HFF-Myc (cell line): ENCODE results near the gene RGSL1.

ENCODE experiments used
- DNase-seq: peaks from one replicate; pipeline ENCODE4 v3.0.0-alpha.2; 2011; ENCODE audit warnings: low read depth; ENCODE audit errors: extremely low read depth
- H3K4me3 ChIP-seq: replicated peaks from 2 replicates; pipeline ENCODE4 v1.5.1; 2011; ENCODE audit warnings: low read depth, mild to moderate bottlenecking, control low read depth, low read length
- TF ChIP-seq, protein P1 (sequence below): IDR thresholded peaks from 2 replicates; pipeline ENCODE4 v1.5.1; 2012; ENCODE audit warnings: mild to moderate bottlenecking, low read depth, low read length, control low read depth; ENCODE audit errors: missing control alignments

RGSL1 gene

DNA sequence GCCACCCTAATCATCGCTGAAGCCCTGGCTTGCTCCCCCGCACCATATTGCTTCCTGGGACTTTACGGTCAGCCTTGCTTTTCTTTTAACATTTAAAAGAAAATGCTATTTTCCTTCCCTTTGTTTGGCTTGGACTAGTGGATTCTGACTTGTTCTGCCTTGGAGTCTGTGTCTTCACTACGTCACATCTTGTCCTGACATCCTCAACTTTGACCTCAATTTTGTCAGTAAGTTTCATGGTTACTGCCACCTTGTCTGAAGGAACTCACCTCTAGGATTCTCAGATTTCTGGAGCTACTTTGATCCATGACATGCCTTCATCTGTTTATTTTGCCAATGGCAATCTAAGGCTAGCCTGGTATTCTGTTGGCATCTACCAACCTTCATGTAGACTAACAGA is 134.8 kb downstream of the RGSL1 start:
- TF ChIP-seq, protein P1, sequence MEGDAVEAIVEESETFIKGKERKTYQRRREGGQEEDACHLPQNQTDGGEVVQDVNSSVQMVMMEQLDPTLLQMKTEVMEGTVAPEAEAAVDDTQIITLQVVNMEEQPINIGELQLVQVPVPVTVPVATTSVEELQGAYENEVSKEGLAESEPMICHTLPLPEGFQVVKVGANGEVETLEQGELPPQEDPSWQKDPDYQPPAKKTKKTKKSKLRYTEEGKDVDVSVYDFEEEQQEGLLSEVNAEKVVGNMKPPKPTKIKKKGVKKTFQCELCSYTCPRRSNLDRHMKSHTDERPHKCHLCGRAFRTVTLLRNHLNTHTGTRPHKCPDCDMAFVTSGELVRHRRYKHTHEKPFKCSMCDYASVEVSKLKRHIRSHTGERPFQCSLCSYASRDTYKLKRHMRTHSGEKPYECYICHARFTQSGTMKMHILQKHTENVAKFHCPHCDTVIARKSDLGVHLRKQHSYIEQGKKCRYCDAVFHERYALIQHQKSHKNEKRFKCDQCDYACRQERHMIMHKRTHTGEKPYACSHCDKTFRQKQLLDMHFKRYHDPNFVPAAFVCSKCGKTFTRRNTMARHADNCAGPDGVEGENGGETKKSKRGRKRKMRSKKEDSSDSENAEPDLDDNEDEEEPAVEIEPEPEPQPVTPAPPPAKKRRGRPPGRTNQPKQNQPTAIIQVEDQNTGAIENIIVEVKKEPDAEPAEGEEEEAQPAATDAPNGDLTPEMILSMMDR, result no peak
- no peak for DNase-seq
- no peak overlapping the region for H3K4me3 ChIP-seq

GRCh38 chr1:182586380-182586779 is 136.4 kb downstream of the RGSL1 start:
- no peak overlapping the region for H3K4me3 ChIP-seq
- TF ChIP-seq, protein P1, result no peak
- DNase-seq, result no peak

GRCh38 chr1:182587093-182587492 is 137.1 kb downstream of the RGSL1 start:
- TF ChIP-seq, protein P1, result no peak
- H3K4me3 ChIP-seq, result no peak overlapping the region
- no peak for DNase-seq

DNA sequence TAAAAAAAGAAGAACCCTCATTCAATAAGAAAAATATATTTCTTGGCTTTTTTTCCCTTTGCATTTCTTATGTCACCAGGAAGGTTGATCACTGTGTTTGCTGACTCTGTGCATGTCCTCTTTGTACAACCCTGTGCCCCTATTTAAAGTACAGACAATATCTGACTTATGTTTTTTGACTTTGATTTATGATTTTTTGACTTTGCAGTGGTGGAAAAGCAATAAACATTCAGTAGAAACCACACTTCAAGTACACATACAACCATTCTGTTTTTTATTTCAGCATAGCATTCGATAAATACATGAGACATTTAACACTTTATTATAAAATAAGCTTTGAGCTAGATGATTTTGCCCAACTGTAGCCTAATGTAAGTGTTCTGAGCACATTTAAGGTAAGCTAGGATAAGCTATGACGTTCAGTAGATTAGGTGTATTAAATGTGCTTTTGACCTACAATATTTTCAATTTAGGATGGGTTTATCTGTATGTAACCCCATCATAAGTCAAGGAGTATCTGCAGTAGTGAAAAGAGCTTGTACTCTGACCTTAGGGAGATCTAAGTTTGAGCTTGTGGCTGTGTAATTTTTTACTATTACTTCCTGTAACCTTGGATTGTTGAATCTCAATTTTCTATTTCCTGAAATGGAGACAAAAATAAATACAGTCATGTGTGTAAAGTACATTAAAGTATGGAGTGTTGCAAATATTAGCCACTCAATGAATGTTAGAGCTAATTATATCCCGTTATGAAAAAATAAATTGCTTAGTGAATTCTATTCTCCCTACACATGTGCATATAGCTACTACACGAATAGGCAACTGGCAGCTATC is 137.9 kb downstream of the RGSL1 start:
- DNase-seq, result no peak
- peak overlapping the region; percentile 61 for H3K4me3 ChIP-seq
- TF ChIP-seq, protein P1, result no peak

- DNase-seq, result peak; percentile 32
- TF ChIP-seq, protein P1, result no peak
- peak within 1 kb of the TSS; percentile 61 for H3K4me3 ChIP-seq
Observed at GRCh38 chr1:182588500-182589396, 138.8 kb downstream of the RGSL1 start, which contains the start of gene RNASEL. RNASEL (minus strand) TSS chr1:182589256; CDS start chr1:182586806, 2,450 bp downstream.

DNA sequence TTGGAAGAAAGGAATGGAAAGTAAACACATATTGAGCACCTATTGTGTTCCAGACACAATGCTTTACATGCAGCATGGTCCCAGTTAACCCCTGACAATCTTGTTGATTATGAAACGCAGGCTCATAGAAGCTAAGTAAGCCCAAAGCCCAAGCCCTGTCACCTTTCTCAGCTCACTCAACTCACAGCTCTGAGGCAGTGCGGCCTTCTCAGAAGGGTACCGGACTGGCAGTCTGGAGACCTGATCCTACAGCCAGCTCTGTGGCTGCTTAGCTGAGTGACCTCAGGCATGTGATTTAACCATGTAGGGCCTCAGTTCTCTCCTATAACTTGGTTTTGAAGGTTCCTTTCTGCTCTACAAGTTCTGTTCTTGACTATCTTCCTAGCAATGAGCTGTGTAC is 139.6 kb downstream of the RGSL1 start:
- DNase-seq, result no peak
- TF ChIP-seq, protein P1, result no peak
- H3K4me3 ChIP-seq, result peak overlapping the region; percentile 61
